PC-3 (cell line): ENCODE measurements around the gene AIRE. TPM values are rescaled to one million over a fixed set of nuclear protein-coding genes. Genes with fewer than 3 reads are reported as not detected.

Experiments used
- ATAC-seq: fragments of 200-7000 bp; cut with Tn5 transposase; 2 replicates; pipeline ENCODE4 v1.9.1; 2020; ENCODE audit warnings: mild to moderate bottlenecking, moderate library complexity
- BruUV-seq: library from RNA; stranded (reverse); fragments of 400-500 nt; replicated peaks from 2 replicates; lab custom pipeline; 2021; lab: Mats Ljungman, UMichigan
- CTCF ChIA-PET: fragments of 300-600 bp; sonication (Branson Sonifier 250); formaldehyde crosslinking; loops from one replicate; lab custom pipeline; 2022; ENCODE audit warnings: antibody characterized with exemption; lab: Charles Lee
- POLR2A ChIA-PET: fragments of 300-600 bp; sonication (Branson Sonifier 250); formaldehyde crosslinking; loops from one replicate; lab custom pipeline; 2022; ENCODE audit warnings: antibody characterized with exemption; ENCODE audit not compliant: unreplicated experiment; lab: Charles Lee
- DNase-seq: peaks from one replicate; pipeline ENCODE4 v3.0.0-alpha.2; 2015
- H2AFZ ChIP-seq: fragments of 300-600 bp; sonication (generic); 2 replicates; pipeline ENCODE4 v1.6.0; 2016; ENCODE audit warnings: antibody characterized with exemption, low read length
- H3F3A ChIP-seq: fragments of 300-600 bp; sonication (generic); one replicate; pipeline ENCODE4 v1.6.0; 2017; ENCODE audit warnings: antibody characterized with exemption, low read length, control low read depth, mild to moderate bottlenecking; ENCODE audit not compliant: unreplicated experiment
- H3K27ac ChIP-seq: fragments of 300-600 bp; sonication (generic); 2 replicates; pipeline ENCODE4 v1.5.1; 2016; ENCODE audit warnings: mild to moderate bottlenecking, low read length
- H3K27me3 ChIP-seq: fragments of 300-600 bp; sonication (generic); 2 replicates; pipeline ENCODE4 v1.6.1; 2016; ENCODE audit warnings: low read length, mixed read lengths
- H3K36me3 ChIP-seq: fragments of 300-600 bp; sonication (generic); 2 replicates; pipeline ENCODE4 v1.6.1; 2016; ENCODE audit warnings: low read depth, mixed run types, low read length, mixed read lengths
- H3K4me1 ChIP-seq: fragments of 300-600 bp; sonication (generic); 2 replicates; pipeline ENCODE4 v1.5.1; 2016; ENCODE audit warnings: low read length; ENCODE audit not compliant: insufficient read depth
- H3K4me2 ChIP-seq: fragments of 300-600 bp; sonication (generic); 2 replicates; pipeline ENCODE4 v1.6.0; 2016; ENCODE audit warnings: low read length
- H3K4me3 ChIP-seq: fragments of 300-600 bp; sonication (generic); 2 replicates; pipeline ENCODE4 v1.5.1; 2016; ENCODE audit warnings: mild to moderate bottlenecking, low read length, mixed read lengths
- H3K79me2 ChIP-seq: fragments of 300-600 bp; sonication (generic); 2 replicates; pipeline ENCODE4 v1.6.1; 2017; ENCODE audit warnings: low read length, mixed read lengths
- H3K9ac ChIP-seq: fragments of 300-600 bp; sonication (generic); 2 replicates; pipeline ENCODE4 v1.6.0; 2016; ENCODE audit warnings: mild to moderate bottlenecking, low read length
- H3K9me2 ChIP-seq: fragments of 300-600 bp; sonication (generic); replicated peaks from 2 replicates; pipeline ENCODE4 v1.6.1; 2016; ENCODE audit warnings: mixed run types, low read length, mixed read lengths
- H3K9me3 ChIP-seq: fragments of 300-600 bp; sonication (generic); 2 replicates; pipeline ENCODE4 v1.6.1; 2016; ENCODE audit warnings: low read length, mixed read lengths
- H4K20me1 ChIP-seq: fragments of 300-600 bp; sonication (generic); 2 replicates; pipeline ENCODE4 v1.6.1; 2016; ENCODE audit warnings: low read length, mixed read lengths
- CTCF ChIP-seq: fragments of 300-600 bp; sonication (generic); conservative IDR thresholded peaks from 2 replicates; pipeline ENCODE4 v1.5.1; 2017; ENCODE audit warnings: antibody characterized with exemption, low read depth, mild to moderate bottlenecking, low read length
- EZH2 ChIP-seq: fragments of 300-600 bp; sonication (generic); IDR thresholded peaks from one replicate; pipeline ENCODE4 v1.6.1; 2017; ENCODE audit warnings: antibody characterized with exemption, mild to moderate bottlenecking, low read length; ENCODE audit not compliant: unreplicated experiment
- EZH2phosphoT487 ChIP-seq: fragments of 300-600 bp; sonication (generic); IDR thresholded peaks from 2 replicates; pipeline ENCODE4 v1.6.1; 2018; ENCODE audit warnings: mild to moderate bottlenecking, antibody characterized with exemption, low read length, borderline replicate concordance
- intact Hi-C: fragments of 100-400 bp; cut with micrococcal nuclease; formaldehyde crosslinking; loops from 2 replicates; pipeline ENCODE4 v1.9.0; 2023
- total RNA-seq: library from RNA; depleted of rRNA; stranded (reverse); fragments of >200 nt; gene quantifications from 2 replicates; pipeline ENCODE4 v1.2.3, GENCODE V29; 2014

The AIRE gene
- total RNA-seq, 1 experiment from 2014 or later: not detected

GRCh38 chr21:44344541-44345183 is 59.0 kb downstream of the AIRE start:
- H3K27ac ChIP-seq: no peak overlapping the region
- peaks cover 5% of the 10 kb centered on the region for H3K4me1 ChIP-seq
- BruUV-seq: no TSS peak
- H3K4me2 ChIP-seq: no peak overlapping the region
- H4K20me1 ChIP-seq: no peaks in the 10 kb centered on the region
- no peaks in the 10 kb centered on the region for H3K79me2 ChIP-seq
- H2AFZ ChIP-seq: no peak overlapping the region
- H3K9ac ChIP-seq: no peak overlapping the region
- ATAC-seq: no peak
- H3K9me3 ChIP-seq: no peaks in the 10 kb centered on the region
- TF ChIP-seq EZH2phosphoT487 (no peak), CTCF (no peak), EZH2 (no peak)
- ChIA-PET POLR2A (no interaction called here), CTCF (interaction anchor here (0.6 kb wide), 1 partner anchor 16 kb away, joined by 6 read pairs; no protein-coding TSS in a partner anchor)
- no peaks in the 10 kb centered on the region for H3K9me2 ChIP-seq
- H3K27me3 ChIP-seq: peaks cover 9% of the 10 kb centered on the region; the same call in 1 of the 2 replicates
- peaks cover 2% of the 10 kb centered on the region for H3F3A ChIP-seq
- intact Hi-C loops: no loop called here
- no peaks in the 10 kb centered on the region for H3K36me3 ChIP-seq
- H3K4me3 ChIP-seq: no peak overlapping the region
- no peak for DNase-seq

GRCh38 chr21:44345495-44345894 is 59.8 kb downstream of the AIRE start:
- Histone ChIP-seq H3K4me1 (no peaks in the 10 kb centered on the region; the same call in 1 of the 2 replicates), H3K4me2 (no peak overlapping the region), H3K79me2 (no peaks in the 10 kb centered on the region), H3K27me3 (peaks cover 12% of the 10 kb centered on the region; the same call in 1 of the 2 replicates), H4K20me1 (no peaks in the 10 kb centered on the region), H3K9ac (no peak overlapping the region), H2AFZ (no peak overlapping the region), H3F3A (no peaks in the 10 kb centered on the region), H3K9me2 (no peaks in the 10 kb centered on the region), H3K36me3 (no peaks in the 10 kb centered on the region), H3K4me3 (no peak overlapping the region), H3K27ac (no peak overlapping the region), H3K9me3 (no peaks in the 10 kb centered on the region)
- intact Hi-C loops: no loop called here
- ATAC-seq (no peak), DNase-seq (no peak)
- BruUV-seq: no TSS peak
- TF ChIP-seq EZH2phosphoT487: no peak
- TF ChIP-seq CTCF: no peak
- TF ChIP-seq EZH2: no peak
- POLR2A ChIA-PET: no interaction called here
- CTCF ChIA-PET: no interaction called here

GRCh38 chr21:44347911-44348451 is 62.3 kb downstream of the AIRE start:
- DNase-seq: no peak
- H3K27me3 ChIP-seq: peaks cover 33% of the 10 kb centered on the region
- intact Hi-C loops: no loop called here
- peak overlapping the region; percentile 73 for H2AFZ ChIP-seq
- no peaks in the 10 kb centered on the region for H3F3A ChIP-seq
- ATAC-seq: peak; percentile 43
- no peak overlapping the region for H3K4me3 ChIP-seq
- BruUV-seq: no TSS peak
- peak overlapping the region; percentile 19; the same call in 1 of the 2 replicates for H3K4me2 ChIP-seq
- no peaks in the 10 kb centered on the region for H3K79me2 ChIP-seq
- H3K4me1 ChIP-seq: no peaks in the 10 kb centered on the region; the same call in 1 of the 2 replicates
- no peak overlapping the region for H3K9ac ChIP-seq
- no peaks in the 10 kb centered on the region for H3K9me2 ChIP-seq
- POLR2A ChIA-PET: no interaction called here
- H3K9me3 ChIP-seq: no peaks in the 10 kb centered on the region
- no peaks in the 10 kb centered on the region for H4K20me1 ChIP-seq
- H3K27ac ChIP-seq: no peak overlapping the region
- no peaks in the 10 kb centered on the region for H3K36me3 ChIP-seq
- TF ChIP-seq EZH2 (no peak), EZH2phosphoT487 (no peak), CTCF (no peak)
- CTCF ChIA-PET: no interaction called here
